GM19043 (cell line): ENCODE results near the gene CACNA1I.

Source experiments
- ATAC-seq: cut with Tn5 transposase; IDR thresholded peaks from one replicate; pipeline ENCODE4 v1.9.1; 2021; ENCODE audit warnings: low read depth; ENCODE audit not compliant: unreplicated experiment

CACNA1I gene

DNA sequence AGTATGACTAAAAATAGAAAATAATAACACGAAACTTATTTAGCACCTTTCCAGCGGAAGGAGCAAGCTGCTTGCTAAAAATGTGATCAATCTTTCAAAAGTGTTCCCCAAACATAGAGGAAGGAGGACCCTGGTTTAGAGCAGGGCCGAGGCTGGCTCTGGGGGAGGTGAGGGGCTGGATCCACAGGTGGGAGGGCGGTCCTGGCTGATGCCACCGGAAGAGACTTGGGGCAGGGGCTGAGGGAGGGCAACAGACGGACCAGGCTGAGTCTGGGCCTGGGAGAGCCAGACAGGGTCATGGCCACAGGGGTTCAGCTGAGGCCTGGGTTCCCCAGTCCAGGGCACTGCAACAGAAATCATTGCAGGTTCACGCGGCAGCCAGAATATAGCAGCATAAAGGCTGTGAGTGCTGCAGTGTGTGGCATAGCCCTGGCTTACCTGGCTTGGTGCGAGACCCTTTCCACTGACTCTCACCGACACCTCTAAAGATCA, 143.3 kb downstream of the CACNA1I start:
- ATAC-seq = no peak

DNA sequence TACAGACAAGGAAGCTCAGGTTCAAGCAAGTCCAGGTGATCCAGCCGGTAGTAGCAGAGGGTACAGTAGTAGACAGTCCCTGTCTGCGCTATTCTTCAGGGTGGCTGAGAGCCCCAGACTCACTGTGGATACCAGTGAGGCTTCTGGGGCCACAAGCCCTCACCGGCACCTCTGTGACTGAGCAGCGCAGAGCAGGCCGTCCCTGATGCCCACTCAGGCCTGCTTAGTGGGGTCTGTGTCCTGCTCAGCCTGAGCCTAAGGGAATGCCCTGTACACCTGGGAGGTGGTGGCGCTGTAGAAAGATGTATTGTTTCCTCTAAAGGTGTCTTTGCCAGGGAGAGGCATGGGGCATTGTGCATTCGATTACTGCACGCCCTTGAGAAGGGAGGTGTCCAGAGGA, 143.8 kb downstream of the CACNA1I start:
- ATAC-seq = no peak

DNA sequence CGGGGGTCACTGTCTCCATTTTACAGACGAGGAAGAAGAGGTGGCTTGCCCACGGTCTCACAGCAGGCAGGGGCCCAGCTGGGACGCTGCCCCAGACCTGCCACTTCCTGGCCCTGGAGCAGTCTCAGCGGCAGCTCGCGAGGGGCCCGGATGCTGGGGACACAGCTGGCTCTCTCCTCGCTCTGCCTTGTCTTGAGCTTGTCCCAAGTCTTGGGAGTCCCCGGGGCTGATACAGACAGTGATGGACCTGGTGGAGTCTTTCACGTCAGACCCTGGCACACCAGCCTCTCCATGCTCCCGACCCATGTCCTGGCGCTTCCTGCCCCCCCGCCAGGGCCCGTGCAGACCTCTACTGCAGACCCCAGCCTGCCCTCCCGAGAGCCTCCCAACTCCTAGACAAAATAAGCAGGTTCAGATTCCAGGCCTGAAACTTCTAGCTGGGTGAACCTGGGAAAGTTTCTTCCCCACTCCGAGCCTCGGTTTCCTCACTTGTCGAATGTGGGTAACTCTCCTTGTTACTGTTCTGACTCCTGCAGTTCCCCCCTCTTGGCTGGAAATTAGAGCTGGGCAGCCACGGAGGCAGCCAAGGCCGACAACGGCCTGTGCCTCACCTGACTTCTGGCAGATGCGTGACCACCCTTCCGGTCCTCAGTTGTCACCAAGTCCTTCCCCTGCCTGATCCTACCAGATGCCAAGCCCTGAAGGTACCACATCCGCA, 145.4 kb downstream of the CACNA1I start:
- no peak for ATAC-seq

DNA sequence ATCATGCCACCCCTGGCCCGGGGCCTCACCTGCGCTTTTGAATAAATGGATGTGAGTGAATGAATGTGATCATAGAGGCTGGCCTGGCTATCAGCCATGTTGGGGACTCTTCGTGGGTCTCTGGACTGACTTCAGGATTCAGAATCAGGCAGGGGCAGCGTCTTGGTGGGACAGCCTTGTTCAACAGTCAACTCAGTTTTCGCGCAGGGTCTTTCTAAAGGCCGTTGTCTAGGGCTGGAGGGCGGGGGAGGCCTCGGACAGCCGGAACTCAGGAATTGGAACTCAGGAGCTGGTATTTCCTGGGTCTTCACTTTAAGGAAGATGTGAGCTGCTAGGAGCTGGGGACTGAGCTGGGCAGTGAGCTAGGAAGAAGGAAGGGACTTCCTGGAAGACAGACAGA, 146.0 kb downstream of the CACNA1I start:
- ATAC-seq = no peak

DNA sequence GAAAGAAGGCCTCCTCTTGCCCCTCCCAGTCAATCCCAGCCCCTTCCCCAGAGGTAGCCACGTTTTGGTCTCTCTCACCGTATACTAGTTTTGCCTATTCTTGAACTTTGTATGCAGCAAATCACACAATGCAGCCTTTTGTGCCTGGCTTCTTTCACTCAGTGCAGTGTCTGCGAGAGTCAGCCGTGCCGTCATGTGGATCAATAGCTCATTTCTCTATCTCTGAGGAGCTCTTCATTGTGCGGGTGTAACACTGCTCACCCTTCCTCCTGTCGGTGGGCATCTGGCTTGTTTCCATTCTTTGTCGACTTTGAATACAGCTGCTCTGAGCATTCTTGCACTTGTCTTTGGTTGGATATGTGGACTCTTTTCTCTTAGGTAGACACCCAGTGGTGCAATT, 146.5 kb downstream of the CACNA1I start:
- ATAC-seq = no peak

DNA sequence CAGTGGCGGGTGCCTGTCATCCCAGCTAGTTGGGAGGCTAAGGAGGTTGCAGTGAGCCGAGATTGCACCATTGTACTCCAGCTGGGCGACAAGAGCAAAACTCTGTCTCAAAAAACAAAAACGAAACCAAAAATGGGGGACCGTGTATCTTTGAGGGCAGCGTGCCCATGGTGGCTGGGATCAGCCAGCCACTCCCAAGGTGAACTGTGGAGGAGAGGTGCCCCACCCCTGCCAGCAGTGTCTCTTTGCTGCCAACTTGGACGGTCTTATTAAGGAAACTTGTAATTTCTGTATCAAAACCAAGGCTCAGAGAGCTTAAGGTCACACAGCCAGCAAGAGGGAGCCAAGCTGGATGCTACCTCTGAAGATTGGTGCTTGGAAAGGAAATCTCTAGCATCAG, 147.7 kb downstream of the CACNA1I start:
- no peak for ATAC-seq

DNA sequence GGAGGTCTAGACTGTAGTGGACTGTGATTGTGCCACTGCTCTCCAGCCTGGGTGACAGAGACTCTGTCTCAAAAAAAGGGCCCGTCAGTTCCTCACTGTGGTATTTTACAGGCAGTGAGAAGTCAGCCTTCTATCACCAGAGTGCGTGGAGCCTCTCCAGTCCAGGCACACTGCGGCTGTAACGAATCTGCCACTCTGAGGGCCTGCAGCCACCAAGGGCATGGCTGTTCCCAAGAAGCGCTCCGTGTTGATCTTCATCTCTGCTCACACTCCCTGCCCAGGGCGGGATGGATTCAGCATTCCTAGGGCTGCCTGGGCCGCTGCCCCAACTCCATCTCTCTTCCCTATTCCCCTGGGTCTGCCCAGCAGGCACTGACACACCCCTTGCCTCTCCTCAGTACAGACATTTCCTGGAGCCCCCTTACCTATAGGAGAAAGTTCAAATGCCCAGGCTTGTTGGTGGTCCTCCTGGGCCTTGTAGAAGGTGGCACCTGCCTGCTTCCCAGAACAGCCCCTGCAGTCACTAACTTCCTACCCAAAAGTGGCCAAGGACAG, 148.4 kb downstream of the CACNA1I start:
- ATAC-seq = no peak

DNA sequence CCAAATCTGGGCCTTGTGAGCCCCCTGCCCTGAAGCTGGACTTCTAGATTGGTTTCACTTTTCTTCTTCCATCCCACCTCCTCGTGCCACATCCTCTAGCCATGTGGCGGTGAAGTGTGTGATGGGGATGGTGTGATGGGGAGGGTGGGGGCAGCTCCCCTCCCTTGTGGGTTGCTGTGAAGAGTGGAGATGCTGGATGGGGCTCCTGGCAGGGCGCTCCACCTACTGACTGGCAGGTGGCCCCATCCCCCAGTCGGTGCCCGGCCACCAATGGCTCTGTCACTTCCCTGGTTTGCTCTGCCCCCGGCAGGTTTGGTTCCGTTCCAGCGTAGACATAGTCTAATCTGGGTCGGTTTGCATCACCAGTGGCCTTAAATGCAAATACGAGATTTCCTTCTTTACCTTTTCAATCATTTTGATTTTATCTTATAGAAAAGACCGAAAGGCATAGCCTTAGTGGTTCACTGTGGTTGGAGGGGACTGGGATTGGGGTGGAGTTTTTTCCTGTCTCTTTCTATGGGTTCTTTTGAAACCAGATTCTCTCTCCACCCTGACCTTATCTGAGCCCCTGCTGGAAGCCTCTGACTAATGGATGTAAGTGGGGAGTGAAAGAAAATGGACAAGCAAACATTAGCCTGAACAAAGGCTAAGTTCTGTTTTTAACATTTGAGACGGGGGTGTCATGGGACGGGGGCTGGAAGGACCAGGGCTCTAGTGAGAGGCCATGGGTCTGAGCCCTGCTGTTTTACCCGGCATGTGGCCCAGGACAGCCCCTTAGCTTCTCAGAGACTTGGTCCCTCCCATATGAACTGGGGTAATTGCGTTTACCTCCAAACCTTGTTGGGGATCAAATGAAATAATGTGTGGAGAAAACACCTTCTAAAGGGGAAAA, 149.3 kb downstream of the CACNA1I start:
- no peak for ATAC-seq

DNA sequence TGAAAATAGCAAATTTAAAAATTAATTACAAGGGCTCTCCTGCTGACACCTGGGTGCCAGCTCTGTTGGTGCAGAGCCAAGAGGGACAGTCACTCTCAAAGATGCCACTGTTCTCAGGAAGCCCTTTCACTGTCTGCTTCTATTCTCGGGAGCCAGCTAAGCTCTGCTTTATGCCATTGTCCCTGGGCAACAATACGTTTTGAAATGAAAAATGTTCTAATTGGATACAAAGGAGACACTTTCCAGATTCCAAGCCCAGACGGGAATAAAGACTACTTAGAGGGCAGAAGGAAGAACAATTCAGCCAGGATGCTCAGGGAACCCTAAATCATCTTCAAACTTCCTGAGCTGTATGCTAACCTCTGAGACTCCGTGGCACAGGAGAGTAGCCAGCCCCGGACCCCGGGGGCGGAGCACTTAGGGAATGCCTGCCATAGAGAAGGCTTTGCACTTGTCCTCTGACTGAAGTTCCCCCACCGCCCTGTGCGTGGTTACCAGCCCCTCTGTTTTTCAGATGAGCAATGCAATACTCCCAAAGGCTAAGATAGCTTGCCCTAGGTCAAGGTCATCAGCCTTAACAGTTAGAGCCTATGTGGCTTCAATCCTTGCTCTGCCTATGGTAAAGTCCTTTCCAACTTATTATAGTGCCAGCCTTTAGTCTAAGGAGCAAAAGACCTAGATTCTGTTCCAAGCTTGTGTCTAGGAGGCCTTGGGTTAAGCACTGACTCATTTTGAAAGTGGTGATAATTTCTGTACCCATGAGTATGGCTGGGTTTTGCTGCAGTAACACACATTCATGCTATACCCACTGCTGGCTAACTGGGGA, 150.9 kb downstream of the CACNA1I start:
- no peak for ATAC-seq

DNA sequence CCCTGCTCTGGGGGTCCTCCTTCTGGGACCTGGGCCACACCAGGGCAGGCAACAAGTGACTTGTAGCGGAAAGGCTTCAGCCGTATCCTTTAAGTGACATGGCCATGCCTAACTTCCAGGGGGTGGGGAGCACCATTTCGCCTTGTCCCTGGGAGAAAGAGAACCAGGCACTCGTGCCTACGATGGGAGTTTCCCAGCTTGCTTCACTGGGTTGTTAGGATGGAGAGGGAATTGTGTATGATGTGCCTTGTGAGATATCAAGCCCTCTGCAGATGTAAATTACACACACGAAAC, 151.4 kb downstream of the CACNA1I start:
- ATAC-seq = no peak

DNA sequence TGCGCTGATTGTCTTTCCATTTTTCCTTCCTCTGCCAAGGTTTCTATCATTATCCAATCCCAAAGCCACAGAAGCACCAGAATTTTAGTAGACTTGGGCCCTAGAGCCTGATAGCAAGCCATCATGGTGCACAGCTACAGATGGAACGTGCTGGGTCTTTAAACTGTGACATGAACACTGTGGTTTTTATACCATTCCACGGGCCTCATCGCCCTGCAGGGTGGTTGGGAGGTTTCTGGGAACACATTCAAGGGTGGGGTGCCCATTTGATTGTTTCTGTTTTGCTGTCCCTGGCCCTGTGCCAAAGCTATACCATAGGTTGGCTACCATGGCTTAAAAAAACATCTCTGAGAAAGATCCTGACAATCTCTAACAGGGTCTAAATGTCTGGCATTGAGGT, 151.9 kb downstream of the CACNA1I start:
- no peak for ATAC-seq

DNA sequence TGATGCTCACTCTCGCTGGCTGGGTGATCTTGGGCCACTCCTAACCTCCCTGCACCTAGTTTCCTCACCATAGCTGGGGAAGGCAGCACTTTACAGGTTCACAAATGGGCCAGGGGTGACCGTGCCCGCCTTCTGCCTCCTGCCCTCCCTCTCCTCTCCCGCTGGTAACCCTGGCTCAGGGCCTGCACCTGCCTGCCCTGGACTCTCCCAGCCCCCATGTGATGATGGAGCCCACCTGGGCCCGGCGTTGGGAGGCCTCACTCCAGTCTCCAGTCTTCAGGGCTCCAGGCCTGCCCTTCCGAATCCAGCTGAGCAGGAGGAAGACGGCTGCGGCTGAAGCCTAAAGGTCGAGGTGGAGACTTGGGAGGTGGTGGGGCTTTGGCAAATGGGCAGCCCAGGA, 152.9 kb downstream of the CACNA1I start:
- ATAC-seq = no peak

DNA sequence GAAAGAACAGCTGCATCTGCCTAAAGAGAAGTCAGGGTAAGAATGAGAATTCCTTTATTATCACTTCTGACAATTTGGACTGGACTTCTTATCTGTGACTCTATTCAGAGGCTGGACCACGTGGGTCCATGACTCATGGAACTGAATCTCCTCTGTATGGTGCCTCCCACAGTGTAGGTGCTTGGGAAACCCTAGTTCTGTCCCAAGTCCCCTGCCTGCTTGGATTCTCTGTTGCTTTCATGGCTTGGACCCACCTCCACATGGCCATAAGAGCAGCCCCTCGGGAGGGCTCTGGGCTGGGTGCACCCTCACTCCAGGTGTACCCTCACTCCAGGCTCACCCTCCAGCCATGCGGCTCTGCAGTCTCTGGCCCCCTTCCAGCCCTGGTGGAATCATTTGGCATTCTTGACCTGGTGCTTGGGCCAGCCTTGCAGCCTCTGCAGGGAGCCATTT, 153.4 kb downstream of the CACNA1I start:
- ATAC-seq = no peak

DNA sequence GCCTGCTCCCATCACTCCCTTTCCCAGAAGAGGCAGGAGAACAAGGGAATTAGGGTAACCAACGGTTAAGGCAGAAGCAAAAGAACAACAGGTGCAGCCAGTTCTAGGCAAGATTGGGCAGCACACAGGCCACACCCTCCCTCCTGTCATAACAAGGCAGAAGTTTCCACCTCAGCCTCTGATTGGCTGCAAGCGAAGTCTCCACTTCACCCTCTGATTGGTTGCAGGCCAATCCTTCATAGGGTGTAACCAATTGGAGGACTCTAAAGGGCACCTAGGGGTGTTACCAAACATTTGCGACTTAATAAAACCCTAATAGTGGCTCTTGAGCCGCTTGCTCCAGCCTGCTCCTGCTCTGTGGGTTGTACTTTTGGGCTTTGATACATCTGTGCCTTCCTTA, 153.8 kb downstream of the CACNA1I start:
- ATAC-seq = no peak

DNA sequence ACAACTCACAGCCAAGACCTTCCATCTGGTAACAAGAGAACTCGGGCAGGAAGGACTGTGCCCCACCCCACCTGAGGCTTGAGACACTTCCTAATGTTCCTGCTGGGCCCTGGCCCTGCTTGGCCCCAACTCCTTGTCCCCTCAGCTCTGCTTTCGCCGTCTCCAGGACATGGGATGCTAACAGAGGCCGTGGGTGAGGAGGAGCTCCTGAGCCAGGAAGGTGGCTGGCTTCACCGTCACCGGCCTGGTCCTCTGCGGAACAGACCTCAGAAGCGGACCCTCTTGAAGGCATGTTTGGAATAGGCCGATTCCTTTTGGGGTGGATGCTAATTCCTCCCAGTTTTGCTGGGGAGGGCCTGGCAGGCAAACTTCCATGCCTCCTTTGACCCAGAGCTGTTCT, 154.3 kb downstream of the CACNA1I start:
- ATAC-seq = no peak

DNA sequence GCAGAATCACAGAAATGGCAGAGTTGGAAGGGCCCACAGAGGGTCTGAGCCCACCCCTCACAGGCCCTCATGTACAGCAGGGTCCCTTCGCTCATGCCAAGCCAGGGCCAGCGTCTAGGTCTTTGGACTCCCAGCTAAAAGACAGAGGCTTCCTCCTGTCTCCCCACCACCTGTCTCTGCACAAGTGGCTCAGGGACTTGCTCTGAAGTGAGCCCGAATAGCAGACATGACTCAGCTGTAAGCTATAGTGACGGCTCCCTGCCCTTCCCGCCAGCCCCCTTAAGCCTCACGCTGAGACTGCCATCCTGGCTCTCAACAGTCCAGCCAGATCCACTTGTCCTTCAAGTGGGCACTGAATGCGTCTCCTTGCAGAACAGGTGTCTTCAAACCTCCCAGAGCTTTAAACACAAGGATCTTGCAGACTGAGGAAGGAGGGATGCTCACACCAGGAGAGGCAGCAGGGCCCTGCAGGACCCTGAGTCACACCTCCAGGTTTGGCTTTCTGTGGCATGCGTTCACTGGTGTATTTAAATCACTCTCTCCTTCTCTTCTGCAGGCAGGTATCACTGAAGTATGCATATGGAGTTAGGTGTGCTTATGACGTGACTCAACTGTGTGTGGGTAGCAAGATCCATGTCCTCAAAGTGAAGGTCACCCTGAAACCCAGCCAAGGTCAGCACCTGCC, 154.9 kb downstream of the CACNA1I start:
- ATAC-seq = no peak

DNA sequence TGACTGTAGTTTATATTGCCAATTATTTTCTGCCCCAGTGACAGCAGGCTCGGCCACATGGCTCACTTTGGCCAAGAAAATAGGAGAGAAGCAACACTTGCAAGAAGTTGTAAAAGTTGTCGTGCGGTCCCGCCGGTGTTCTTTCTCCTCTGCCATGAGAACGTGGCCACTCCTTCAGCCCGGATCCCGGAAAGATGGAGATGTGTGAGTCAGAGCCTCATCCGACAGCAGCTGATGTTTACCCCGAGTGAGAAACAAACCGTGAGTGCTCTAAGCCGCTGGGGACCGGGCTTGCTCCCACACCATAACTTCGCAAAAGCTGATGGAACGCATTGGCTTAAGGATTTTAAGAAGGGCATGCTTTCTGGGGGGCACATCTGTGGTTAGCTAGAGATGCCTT, 157.0 kb downstream of the CACNA1I start:
- no peak for ATAC-seq

DNA sequence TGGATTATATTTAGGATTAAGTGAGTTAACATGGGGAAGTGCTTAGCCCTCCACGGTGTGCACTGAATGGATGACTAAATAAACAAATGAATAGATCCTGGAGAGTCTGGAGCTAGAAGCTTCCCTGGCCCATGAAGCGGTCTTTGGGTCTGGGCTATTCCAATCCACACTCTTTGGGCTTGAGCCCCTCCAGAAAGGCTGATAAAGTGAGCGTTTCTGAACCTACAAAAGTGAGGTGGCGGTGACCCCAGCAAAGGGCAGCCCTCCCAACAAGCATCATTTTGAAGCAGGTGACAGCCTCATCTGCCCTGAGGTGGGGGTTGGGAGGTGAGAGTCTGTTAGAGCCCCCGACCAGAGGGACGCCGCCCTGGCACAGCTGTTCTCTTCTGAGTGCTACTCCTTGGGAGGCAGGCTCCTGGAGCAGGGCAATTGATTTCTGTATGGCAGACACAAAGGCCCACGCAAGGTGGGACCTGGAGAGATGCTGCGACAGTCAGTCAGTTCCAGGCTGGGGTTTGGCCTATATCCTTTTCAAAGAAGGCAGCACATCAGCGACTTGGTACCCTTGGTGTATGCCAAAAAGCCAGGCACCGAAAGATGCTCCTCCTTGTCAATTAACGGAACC, 157.8 kb downstream of the CACNA1I start:
- no peak for ATAC-seq

DNA sequence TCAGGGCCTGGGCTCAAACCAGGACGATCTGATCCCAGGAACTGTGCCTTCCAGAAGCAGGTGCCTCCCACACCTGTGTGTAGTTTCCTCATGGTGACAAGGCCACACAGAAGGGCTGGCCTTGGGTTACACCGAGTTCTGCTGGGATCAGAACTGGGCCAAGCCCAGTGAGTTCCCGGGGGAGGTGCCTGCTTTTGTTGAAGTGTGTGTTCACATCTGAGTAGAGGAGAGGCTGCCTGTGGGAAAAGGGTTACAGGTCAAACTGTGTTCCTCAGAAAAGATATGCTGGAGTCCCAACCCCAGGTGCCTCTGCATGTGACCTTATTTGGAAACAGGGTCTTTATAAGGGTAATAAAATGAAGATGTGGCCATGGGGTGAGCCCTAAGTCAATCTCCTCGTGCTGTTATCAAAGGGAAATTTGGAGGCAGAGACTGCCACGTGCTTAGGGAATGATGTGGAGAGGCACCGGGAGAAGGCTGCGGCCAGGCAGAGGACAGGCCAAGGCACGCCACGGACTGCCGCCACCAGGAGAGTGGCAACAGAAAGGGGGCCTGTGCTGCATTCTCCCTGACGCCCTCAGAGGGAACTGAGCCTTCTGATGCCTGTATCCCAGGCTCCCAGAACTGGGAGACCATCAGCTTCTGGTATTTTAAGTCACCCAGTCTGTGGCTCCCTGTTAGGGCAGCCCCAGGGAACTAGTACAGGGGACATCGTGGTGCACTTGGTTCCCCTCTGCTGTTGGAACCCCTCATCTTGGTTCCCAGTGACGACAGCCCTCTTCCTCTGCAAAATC, 158.8 kb downstream of the CACNA1I start:
- no peak for ATAC-seq
